Ammon's horn (tissue), 1 donor: ENCODE measurements around the gene RABL3.
"Not testable (repeated sequence)": the region's sequence is repeated elsewhere in the genome, so short reads cannot be mapped to it uniquely, and the experiment has no call there.

Experiments
- DNase-seq: peaks from one replicate; pipeline ENCODE4 v3.0.0-alpha.2; 2016; ENCODE audit warnings: low spot score

RABL3 gene

GRCh38 chr3:120682095-120682681, 60.1 kb downstream of the RABL3 start, which contains the start of gene HGD:
Gene HGD (minus strand): TSS chr3:120682239. CDS start chr3:120682111, 128 bp downstream.
- no peak for DNase-seq

GRCh38 chr3:120681506-120682038, 60.7 kb downstream of the RABL3 start:
- no peak for DNase-seq

GRCh38 chr3:120681018-120681417, 61.3 kb downstream of the RABL3 start:
- no peak for DNase-seq

- DNase-seq, result no peak
Observed at GRCh38 chr3:120680193-120680894, 62.0 kb downstream of the RABL3 start.

- no peak for DNase-seq
Observed at GRCh38 chr3:120678984-120679383, 63.3 kb downstream of the RABL3 start.

- peak; percentile 84 for DNase-seq
Observed at GRCh38 chr3:120678331-120678947, 63.9 kb downstream of the RABL3 start.

- not testable (repeated sequence) for DNase-seq
Observed at GRCh38 chr3:120677193-120677592, 65.1 kb downstream of the RABL3 start.

GRCh38 chr3:120673116-120673515, 69.2 kb downstream of the RABL3 start:
- DNase-seq, result peak; percentile 47

GRCh38 chr3:120670576-120670975, 71.7 kb downstream of the RABL3 start:
- DNase-seq, result no peak

- no peak for DNase-seq
Observed at GRCh38 chr3:120664926-120665325, 77.4 kb downstream of the RABL3 start.

- DNase-seq, result no peak
Observed at GRCh38 chr3:120661945-120662344, 80.4 kb downstream of the RABL3 start.

GRCh38 chr3:120661106-120661905, 81.0 kb downstream of the RABL3 start:
- DNase-seq, result no peak

GRCh38 chr3:120659834-120660233, 82.5 kb downstream of the RABL3 start:
- DNase-seq, result no peak

GRCh38 chr3:120659285-120659684, 83.0 kb downstream of the RABL3 start:
- DNase-seq, result no peak

GRCh38 chr3:120652896-120653545, 89.3 kb downstream of the RABL3 start:
- DNase-seq, result no peak

- DNase-seq, result no peak
Observed at GRCh38 chr3:120652281-120652680, 90.0 kb downstream of the RABL3 start.

- DNase-seq, result no peak
Observed at GRCh38 chr3:120650311-120650710, 92.0 kb downstream of the RABL3 start.

GRCh38 chr3:120649830-120650233, 92.5 kb downstream of the RABL3 start:
- DNase-seq, result no peak

GRCh38 chr3:120648290-120648689, 94.0 kb downstream of the RABL3 start:
- DNase-seq, result no peak

- DNase-seq, result peak; percentile 9
Observed at GRCh38 chr3:120646771-120647432, 95.4 kb downstream of the RABL3 start.
